GM19238 (cell line): ENCODE measurements around the gene TCF12.

ENCODE experiments used
- DNase-seq: peaks from one replicate; pipeline ENCODE4 v3.0.0; 2011; ENCODE audit warnings: low spot score; ENCODE audit not compliant: insufficient read length

Gene TCF12

GRCh38 chr15:57237676-57238075, 319.2 kb downstream of the TCF12 start:
- no peak for DNase-seq

GRCh38 chr15:57245130-57245529, 326.7 kb downstream of the TCF12 start:
- no peak for DNase-seq

- DNase-seq: no peak
These were observed 327.3 kb downstream of the TCF12 start for GRCh38 chr15:57245714-57246113.

GRCh38 chr15:57248074-57248473, 329.6 kb downstream of the TCF12 start:
- no peak for DNase-seq

- no peak for DNase-seq
These were observed 332.9 kb downstream of the TCF12 start for GRCh38 chr15:57251308-57251707.

GRCh38 chr15:57251941-57252340, 333.5 kb downstream of the TCF12 start:
- DNase-seq: no peak

GRCh38 chr15:57253082-57253481, 334.6 kb downstream of the TCF12 start:
- no peak for DNase-seq

- no peak for DNase-seq
These were observed 335.1 kb downstream of the TCF12 start for GRCh38 chr15:57253500-57253899.

- DNase-seq: no peak
These were observed 337.4 kb downstream of the TCF12 start for GRCh38 chr15:57255751-57256341.

- no peak for DNase-seq
These were observed 338.5 kb downstream of the TCF12 start for GRCh38 chr15:57256939-57257338.

- no peak for DNase-seq
These were observed 341.2 kb downstream of the TCF12 start for GRCh38 chr15:57259568-57260040.

- DNase-seq: no peak
These were observed 345.1 kb downstream of the TCF12 start for GRCh38 chr15:57263520-57263919.

- no peak for DNase-seq
These were observed 354.4 kb downstream of the TCF12 start for GRCh38 chr15:57272771-57273357.

GRCh38 chr15:57273402-57273801, 355.0 kb downstream of the TCF12 start:
- DNase-seq: no peak

GRCh38 chr15:57278439-57278838, 360.0 kb downstream of the TCF12 start:
- DNase-seq: no peak

GRCh38 chr15:57280464-57280863, 362.0 kb downstream of the TCF12 start:
- DNase-seq: no peak

- no peak for DNase-seq
These were observed 362.9 kb downstream of the TCF12 start for GRCh38 chr15:57281321-57281720.

- DNase-seq: no peak
These were observed 364.2 kb downstream of the TCF12 start for GRCh38 chr15:57282686-57283085.

- DNase-seq: no peak
These were observed 365.5 kb downstream of the TCF12 start for GRCh38 chr15:57283774-57284503.

- DNase-seq: no peak
These were observed 366.1 kb downstream of the TCF12 start for GRCh38 chr15:57284535-57284934.

GRCh38 chr15:57285386-57285785, 366.9 kb downstream of the TCF12 start:
- no peak for DNase-seq

- no peak for DNase-seq
These were observed 368.1 kb downstream of the TCF12 start for GRCh38 chr15:57286446-57287122.
